ENCODE data around the gene UBASH3A.

- TF ChIP-seq CTCF (IDR thresholded peaks at IDR 0.05), result no peak
- no peak for TF ChIP-seq POLR2A (IDR thresholded peaks at IDR 0.05)
These were observed 16.5 kb upstream of the UBASH3A start for GRCh38 chr21:42387164-42387563.
